GM19438 (cell line): ENCODE results near the gene TSSK2.

Source experiments
- ATAC-seq: cut with Tn5 transposase; IDR thresholded peaks from one replicate; pipeline ENCODE4 v1.9.1; 2021; ENCODE audit warnings: low read depth; ENCODE audit not compliant: unreplicated experiment

The TSSK2 gene

GRCh38 chr22:19105867-19106802, 25.0 kb upstream of the TSSK2 start:
- ATAC-seq: no peak

- ATAC-seq: no peak
These were observed 24.0 kb upstream of the TSSK2 start for GRCh38 chr22:19106886-19107729.

DNA sequence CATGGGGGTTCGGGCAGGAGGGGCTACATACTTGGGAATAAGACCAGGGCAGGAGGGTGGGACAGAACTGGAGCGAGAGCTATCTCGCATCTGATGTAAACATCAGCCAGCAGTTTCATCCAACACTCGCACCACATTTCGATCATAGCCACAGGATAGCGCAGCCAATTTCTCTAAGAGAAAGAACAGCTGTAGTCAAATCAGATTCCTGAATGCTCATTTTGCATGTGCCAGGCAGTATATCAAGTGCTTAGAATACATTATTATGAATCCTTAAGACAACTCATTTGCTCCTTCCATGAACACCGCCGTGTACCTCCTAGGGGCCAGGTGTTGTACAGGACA, 23.4 kb upstream of the TSSK2 start:
- no peak for ATAC-seq

- ATAC-seq: no peak
These were observed 22.3 kb upstream of the TSSK2 start for GRCh38 chr22:19108807-19109197.

GRCh38 chr22:19109198-19110063, 21.7 kb upstream of the TSSK2 start:
- ATAC-seq: no peak

DNA sequence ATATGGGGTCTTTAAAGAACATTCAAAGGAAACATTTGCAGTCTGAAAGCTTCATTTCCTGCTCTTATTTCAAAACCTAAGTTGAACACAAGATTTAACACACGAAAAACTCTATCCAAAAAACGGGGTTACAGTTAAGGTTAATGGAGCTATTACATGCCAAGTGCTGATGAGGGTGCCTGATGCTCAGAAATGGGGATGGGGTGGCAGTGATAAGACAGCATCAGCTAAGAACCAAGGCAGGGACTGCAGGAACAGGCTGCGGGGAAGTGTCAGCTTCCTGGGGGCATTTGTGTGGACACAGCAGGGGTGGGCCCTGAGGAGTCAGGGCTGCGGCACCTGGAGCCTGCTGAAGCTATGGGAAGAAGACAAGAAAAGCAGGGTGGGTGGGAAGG, 21.0 kb upstream of the TSSK2 start:
- ATAC-seq: no peak

DNA sequence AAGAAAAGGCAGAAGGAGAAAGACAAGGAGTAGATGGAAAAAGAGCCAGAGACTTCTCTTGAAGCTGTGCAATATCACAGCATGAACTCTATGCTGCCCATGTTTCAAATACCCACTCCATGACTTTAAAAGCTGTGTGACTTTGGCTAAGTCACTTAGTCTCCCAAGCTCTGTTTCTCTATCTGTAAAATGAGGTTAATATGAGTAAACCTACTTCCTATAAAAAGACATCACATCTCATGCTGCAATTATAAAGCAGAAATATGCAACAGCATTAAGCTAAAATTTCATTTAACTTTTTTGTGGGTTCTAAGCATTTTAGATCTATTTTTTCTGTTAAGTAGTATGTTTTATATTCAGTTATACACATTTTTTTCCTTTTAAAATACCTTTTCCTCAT, 20.5 kb upstream of the TSSK2 start:
- no peak for ATAC-seq

DNA sequence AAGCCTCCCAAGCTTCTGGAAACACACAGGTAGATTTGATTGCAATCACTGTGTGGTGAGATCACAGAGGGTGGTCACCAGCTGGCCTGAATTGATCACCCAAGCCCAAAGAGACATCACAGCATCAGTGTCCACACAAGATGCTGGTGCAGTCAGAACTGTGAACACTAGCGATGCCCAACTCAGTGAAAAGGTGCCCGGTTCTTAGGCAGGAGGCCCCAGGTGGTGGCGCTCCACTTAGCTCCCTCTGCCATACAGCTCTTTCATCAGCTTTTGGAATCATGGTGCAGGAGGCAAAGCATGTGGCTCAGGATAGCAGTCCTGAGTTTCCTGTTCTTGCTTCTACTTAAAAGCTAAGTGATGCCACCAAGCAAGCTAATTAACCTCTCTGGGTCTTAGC, 20.0 kb upstream of the TSSK2 start:
- ATAC-seq: no peak

DNA sequence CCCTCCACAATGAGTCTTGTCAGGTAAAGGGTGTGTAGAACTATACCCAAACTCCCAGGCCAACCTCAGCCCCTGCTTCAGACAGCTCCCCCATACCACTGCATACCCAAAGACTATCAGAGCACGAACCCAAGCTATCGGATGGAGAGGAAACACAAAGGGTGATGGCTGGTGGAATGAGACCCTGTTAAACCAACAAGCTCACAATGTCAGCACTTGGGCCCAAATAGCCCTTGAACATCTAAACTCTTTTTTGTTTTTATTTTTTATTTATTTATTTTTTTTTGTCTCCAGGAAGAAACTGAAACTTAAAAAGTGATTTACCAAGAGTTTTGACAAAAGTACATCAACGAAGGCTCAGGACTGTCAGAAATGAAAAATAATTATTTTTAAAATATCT, 19.5 kb upstream of the TSSK2 start:
- ATAC-seq: no peak

- no peak for ATAC-seq
These were observed 17.7 kb upstream of the TSSK2 start for GRCh38 chr22:19113429-19113828.

GRCh38 chr22:19114984-19115552, 16.0 kb upstream of the TSSK2 start:
- no peak for ATAC-seq

DNA sequence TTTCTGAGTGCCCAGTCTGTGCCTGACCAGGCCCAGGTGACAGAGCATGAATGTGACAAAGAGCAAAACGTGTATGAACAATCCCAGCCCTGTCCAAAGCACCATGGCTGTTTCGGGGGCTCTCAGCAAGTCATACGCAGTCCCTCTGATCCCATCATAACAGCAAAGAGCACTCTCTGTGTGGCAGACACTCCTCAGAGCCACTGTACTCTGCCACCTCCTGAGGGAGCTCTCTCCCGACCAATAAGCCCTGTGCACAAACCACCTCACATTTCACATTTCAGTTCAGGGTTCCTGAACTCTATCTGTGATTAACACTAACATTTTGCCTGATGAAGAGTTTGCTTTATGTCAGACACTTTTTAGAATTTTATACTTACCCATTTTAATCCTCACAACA, 15.5 kb upstream of the TSSK2 start:
- ATAC-seq: no peak

- ATAC-seq: no peak
These were observed 14.0 kb upstream of the TSSK2 start for GRCh38 chr22:19117111-19117512.

DNA sequence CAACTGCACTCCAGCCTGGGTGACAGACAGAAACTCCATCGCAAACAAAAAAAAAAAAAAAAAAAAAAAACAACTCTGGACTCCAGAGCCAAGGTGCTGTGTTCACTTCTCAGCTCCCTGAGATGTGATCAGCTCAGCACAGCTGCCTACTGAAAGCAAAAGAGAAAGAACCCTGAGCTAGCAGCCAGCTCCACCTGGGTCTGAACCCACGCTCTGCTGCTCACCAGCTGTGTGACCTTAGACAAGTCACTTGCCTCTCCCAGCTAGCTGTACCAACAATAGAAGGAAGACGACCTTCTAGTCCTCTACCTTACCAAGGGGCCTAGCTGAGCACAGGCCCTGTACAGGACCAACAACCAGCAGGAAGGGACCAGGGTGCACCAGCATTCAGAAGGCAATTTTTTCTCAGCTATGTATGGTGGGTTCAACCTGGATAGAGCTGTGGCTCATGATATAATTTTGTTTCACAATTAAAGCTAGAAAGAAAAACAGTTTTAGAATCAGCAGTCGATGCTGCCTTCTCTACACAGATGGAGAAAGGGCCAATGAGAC, 12.7 kb upstream of the TSSK2 start:
- no peak for ATAC-seq

GRCh38 chr22:19119949-19120348, 11.2 kb upstream of the TSSK2 start:
- no peak for ATAC-seq

GRCh38 chr22:19120829-19121630, 10.1 kb upstream of the TSSK2 start:
- ATAC-seq: no peak

DNA sequence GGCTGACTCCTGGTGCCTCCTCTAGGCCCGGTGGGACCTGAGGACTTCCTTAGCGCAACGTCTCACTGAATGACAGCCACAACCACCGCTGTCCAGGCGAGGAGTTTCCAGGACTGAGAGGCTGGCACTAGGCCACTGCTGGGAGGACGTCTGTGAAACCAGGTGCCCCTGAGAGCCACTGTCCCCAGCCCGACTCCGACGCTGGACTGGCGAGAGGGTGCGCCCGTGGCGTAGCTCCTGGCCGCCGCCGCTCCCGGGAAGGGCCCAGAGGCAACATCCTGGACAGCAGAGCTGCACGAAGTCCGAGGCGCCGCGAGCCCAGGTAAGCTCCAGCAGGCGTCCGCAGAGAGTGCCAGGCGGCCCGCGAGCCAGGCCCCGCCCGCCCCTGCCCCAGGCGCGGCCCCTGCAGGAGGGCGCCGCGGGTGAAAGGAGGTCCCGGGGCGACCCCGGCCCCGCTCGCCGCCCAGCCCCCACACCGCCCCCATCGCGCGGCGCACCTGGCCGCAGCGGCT, 9.4 kb upstream of the TSSK2 start:
- ATAC-seq: peak; percentile 22

DNA sequence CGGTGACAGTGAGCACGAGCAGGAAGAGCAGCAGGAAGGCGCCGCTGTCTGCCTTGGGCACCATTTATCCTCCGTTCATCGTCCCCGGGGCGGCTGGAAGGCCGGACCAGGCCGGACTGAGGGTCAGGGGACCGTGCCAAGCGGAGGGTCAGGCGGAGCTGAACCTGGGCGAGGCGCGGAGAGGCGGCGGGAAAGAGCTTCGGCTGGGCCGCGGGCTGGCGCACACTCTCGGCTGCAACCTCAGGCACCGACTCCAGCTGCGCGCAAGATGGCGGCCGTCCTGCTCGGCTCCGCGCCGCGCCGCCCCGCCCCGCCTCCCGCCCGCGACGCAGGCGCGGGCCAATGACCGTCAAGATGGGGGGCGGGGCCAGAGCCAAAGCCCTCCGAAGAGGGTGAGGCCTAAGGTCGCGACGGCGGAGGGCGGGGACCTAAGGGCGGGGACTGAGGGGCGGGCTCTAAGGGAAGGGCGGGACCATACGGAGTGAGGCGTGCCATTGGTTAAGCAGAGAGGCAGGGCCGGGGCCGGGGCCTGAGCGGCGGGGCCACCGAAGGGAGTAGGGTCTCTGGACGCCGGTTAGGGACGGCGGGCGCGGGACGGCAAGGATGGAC, 8.9 kb upstream of the TSSK2 start, which contains the start of gene DGCR2:
TSS of gene DGCR2 (minus strand) at position 270 of the 609 bp plus-strand sequence. CDS start at position 64, 206 bp downstream.
- peak; percentile 80 for ATAC-seq
